HG02588 (cell line): ENCODE results near the gene EML6.

Experiments
- ATAC-seq: cut with Tn5 transposase; IDR thresholded peaks from one replicate; pipeline ENCODE4 v1.9.1; 2021; ENCODE audit warnings: mild to moderate bottlenecking, moderate library complexity; ENCODE audit not compliant: unreplicated experiment

Gene EML6

GRCh38 chr2:54750040-54750439 lies 26.6 kb downstream of the EML6 start:
- no peak for ATAC-seq

GRCh38 chr2:54752439-54752838 lies 29.0 kb downstream of the EML6 start:
- no peak for ATAC-seq

DNA sequence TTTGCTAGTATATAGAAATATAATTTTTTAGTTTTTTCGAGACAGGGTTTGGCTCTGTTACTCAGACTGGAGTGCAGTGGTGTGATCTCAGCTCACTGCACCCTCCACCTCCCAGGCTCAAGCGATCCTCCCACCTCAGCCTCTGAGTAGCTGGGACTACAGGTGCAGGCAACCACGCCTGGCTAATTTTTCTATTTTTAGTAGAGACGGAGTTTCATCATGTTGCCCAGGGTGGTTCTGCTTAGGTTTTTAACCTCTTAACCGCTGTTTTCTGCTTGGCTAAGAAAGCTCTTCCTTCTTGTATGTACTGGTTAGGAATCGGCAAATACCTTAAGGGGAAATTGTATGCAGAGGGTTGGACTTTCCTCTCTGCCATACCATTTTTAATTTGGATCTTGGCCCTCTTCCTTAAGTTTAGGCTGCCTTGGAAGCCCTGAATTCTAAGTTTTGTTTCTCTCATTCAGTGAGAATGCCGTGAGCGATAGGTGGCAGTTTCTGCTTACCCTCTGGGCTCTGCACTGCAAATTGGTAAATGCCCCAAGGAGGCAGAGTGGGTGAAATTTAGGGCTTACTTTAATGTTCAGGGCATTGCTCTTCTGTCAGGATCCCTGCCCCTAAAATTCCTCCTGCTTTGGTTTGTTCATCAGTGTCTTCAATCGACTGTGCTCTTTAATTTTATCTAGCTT lies 32.3 kb downstream of the EML6 start:
- ATAC-seq: peak; percentile 72

- ATAC-seq: no peak
These were observed 34.0 kb downstream of the EML6 start for GRCh38 chr2:54757500-54757899.

GRCh38 chr2:54758951-54759350 lies 35.5 kb downstream of the EML6 start:
- ATAC-seq: no peak

GRCh38 chr2:54760310-54760709 lies 36.8 kb downstream of the EML6 start:
- no peak for ATAC-seq

DNA sequence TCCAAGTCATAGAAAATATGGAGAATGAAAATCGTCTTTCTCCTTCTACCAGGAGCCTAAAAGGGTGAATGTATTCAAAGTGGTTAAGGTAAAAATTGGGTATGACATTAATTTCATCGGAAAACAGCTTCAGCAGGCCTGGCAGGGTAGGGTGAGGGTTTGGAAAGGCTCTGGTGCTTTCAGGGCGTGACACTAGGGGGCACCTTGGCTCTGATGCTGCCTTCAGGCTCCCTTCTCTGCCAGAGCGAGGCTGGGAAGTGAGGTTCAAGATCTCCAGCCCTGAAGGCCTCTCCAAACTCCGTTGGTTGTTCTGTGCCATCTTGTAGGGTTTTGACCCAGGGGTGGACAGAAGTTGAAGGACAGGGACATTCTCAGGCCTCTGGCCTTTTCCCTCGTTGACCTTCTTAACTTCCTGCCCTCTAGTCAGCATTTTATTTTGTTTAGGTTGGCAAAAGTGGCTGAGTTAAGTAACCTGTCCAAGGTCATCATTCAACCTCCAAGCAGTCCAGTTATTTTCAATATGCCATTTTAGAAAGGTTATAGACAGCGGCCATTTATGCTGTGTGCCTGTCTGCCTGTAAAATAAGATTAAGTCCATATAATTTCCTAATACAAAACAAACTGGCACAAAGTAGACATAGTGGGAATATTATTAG lies 40.3 kb downstream of the EML6 start:
- no peak for ATAC-seq

- ATAC-seq: no peak
These were observed 44.5 kb downstream of the EML6 start for GRCh38 chr2:54767921-54768320.

DNA sequence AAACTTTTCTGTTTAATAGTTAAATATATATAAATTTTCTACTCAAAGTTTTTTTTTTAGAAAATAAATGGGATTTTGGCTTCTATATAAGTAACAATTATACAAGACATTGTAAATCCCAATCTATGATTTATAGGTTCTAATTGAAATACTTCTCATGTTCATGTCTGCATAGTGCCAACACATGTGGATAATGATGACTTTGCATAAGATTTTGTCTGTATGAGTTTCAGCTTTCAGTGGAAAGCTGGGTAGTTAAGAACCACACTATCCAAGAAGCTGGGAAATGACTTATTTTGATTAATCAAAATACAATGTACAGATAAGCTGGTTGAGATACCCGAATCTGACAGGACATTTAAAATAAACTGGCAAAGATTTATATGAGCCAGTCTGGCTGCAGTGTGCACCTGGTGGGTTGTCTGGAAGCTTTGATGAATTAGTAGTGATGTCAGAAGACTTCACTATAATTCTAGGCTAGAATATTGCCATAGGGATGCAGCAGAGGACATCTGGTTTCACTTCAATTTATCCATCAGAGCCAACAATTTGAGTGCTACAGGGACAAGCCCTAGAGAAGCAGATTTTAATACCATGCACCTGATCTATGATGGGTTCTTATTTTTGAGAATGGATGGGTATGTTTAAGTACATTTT lies 45.4 kb downstream of the EML6 start:
- ATAC-seq: no peak

GRCh38 chr2:54770211-54770610 lies 46.7 kb downstream of the EML6 start:
- no peak for ATAC-seq

DNA sequence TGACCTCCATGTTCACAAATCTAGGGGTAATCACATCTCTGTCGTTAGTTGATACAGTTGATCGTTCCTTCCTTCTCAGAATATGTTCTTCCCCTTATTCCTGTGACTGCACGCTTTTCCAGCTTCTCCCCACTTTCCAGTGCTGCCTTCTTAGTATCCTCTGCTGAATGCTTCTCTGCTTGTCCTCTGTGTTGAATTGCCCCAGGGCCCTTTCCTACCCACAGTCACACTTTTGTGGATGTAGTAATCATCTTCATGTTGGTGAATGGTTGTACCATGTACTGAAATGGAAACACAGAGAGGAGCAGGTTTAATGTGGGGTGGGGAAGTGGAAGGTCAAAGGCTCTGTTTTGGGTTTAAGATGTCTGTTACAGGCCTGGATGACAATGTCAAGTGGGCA lies 47.2 kb downstream of the EML6 start:
- ATAC-seq: no peak

- ATAC-seq: no peak
These were observed 47.9 kb downstream of the EML6 start for GRCh38 chr2:54771166-54771885.

DNA sequence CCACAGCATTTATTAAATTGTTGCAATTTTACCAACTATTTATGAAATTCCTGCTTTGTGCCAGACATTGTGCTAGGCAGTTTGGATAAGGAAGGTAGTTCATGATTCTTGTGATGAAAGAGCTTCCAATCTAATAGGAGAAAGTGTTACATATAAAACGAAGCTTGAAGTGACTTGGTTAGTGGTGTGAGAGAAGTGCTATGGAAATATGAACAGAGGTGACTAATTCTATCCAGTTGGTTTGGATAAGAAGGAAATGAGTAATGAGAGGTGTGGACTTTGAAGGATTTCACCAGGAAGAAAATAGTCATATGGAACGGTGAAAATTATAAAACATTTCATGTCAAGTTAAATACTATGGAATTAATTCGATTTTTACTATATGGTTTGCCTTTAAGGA lies 48.6 kb downstream of the EML6 start:
- ATAC-seq: no peak

DNA sequence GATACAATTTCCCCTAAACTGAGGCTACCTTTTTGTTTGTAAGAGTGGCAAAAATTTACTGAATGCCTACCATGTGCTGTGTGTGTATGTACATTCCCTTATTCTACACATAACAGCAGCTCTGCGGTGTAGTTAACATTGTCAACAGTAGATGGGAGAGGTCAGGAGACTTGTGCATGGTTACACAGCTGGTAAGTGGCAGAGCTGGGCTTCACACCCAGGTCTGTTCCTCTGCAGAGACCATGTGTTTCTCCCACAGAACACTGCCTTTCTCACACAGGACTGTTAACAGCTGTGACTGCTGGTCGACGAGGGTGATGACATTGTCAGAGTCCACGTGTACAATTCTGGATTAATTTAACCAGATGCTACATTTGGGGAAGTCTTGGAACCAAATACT lies 49.1 kb downstream of the EML6 start:
- no peak for ATAC-seq

DNA sequence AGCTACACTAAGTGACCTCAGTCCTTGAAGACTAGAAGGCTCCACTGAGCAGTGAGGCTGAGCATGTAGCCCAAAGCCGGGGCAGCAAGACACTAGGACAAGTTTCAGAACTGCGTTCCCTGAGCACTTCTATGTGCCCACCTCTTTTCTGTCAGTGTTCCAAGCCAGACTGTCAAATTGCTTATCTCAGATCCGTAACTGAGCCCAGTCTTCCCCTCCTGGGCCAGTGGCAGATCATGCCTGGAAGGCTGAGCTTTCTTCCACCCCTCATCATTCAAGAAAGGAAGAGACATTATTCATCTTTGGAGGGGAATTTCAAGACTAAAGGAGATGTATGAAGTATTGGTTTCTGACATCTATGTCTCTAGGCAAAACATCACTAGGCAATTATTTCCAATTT lies 49.8 kb downstream of the EML6 start:
- ATAC-seq: no peak

DNA sequence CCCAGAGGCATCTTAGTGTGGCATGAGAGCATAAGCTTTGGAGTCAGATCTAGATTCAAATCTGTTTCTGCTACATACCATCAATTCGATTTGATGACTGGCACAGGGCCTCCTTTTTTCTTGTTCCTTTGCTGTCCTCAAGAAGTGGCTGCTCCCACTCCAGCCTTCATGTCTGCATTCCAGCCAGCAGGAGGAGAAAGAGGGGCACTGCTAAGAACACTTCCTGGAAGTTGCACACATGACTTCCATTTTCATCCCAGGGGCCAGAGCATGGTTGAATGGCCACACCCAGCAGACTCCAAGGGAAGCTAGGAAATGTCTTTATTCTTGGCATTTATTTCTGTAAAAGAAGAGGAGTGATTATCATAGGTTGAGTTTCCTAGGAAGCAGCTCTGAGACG lies 50.4 kb downstream of the EML6 start:
- no peak for ATAC-seq

DNA sequence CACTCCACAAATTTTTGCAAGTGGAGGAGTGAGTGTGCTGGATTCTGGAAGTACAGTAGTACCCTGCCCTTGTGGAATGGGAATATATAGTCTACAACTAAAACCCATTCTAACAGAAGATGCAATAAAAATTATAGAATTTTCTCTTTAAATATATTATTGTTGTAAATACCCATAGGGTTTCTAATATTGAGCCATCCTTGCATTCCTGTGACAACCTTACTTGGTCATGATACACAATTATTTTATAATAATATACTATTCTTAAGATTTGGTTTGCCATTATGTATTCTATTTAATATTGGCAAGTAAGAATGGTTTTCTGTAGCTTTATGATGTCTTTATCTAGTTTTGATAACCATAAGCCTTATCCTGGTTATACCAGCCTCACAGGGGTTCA lies 52.2 kb downstream of the EML6 start:
- no peak for ATAC-seq

- no peak for ATAC-seq
These were observed 53.0 kb downstream of the EML6 start for GRCh38 chr2:54776494-54776893.

DNA sequence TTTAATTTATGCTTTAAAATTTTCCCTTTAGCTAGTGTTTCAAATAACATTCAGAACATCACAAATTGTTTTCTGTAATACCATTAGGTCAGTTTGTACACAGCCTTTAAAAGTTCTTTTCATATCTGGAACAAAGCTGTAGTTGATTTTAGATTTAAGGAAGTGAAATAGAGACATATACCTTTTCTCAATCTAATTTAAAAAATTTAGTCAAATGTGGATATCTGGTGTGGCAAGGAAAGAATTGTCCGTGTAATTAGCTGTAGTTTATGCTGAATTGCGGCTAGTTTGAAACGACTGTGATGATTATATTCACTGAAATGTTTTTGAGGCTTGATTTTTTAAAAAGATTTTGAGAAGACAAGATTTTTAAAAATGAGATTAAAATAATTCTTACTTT lies 59.9 kb downstream of the EML6 start:
- ATAC-seq: no peak

DNA sequence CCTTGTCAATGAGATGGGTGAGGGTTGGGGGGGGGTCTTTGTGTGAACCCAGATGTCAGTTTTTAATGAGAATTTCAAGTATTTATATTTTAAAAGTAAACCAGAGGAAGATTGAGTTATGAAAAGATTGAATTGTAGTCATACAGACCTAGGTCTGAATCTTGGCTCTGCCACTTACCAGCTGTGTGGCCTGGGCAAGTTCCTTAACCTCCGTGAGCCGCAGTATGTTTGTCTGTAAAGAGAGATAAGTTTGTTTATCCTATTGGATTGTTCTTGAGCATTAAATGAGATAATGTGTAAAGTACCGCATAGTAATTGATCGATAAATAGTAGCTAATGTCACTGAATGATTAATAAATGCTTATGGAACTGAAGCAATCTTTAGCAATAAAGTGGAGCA lies 63.8 kb downstream of the EML6 start:
- no peak for ATAC-seq

DNA sequence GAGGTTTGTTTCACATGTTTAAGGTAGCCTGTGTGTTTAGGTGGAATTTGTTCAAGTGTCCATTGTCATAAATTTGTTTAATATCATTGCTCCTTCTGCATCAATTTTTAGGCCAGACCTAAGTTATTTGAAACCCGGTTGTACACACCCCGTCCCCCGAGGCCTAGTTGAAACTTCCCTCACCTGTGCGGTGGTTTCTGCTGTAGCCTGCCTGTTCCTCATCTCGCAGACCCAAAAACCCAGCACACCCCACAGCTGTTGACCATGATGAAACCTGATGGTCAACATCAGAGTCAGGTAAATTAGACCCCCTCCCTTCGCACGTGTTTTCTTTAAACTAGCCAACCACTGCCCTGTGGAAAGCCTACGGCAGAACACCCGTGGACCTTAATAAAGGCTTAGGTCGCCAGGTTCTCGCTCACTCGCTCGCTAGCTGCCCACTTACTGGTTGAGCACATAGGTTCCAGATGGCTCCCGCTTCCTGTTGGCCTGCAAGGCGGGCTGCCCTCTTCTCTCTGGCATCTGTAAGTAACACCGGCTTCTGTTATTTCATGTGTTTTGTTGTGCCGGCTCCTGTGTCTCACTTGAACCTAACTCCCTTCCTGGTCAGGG lies 64.4 kb downstream of the EML6 start:
- no peak for ATAC-seq
